GM23338 (cell line): ENCODE measurements around the gene PCDHB13. TPM values are rescaled to one million over a fixed set of nuclear protein-coding genes. Genes with fewer than 3 reads are reported as not detected.
"Not testable (repeated sequence)": the region's sequence is repeated elsewhere in the genome, so short reads cannot be mapped to it uniquely, and the experiment has no call there.

Source experiments
- ATAC-seq: fragments of 200-7000 bp; cut with Tn5 transposase; 3 replicates; pipeline ENCODE4 v1.9.1; 2020
- DNase-seq: peaks from one replicate; pipeline ENCODE4 v3.0.0-alpha.2; 2015; ENCODE audit warnings: low spot score
- H2AFZ ChIP-seq: fragments of 200-600 bp; sonication (generic); 2 replicates; pipeline ENCODE4 v1.8.0; 2016; ENCODE audit warnings: antibody characterized with exemption, mild to moderate bottlenecking, moderate library complexity
- H3F3A ChIP-seq: fragments of 200-600 bp; sonication (generic); replicated peaks from 2 replicates; pipeline ENCODE4 v1.8.0; 2017; ENCODE audit warnings: antibody characterized with exemption, mixed run types, low read depth
- H3K27ac ChIP-seq: fragments of 200-600 bp; sonication (generic); 2 replicates; pipeline ENCODE4 v1.6.1; 2016; ENCODE audit warnings: low read depth
- H3K27me3 ChIP-seq: fragments of 200-600 bp; sonication (generic); 2 replicates; pipeline ENCODE4 v1.8.0; 2016; ENCODE audit warnings: mild to moderate bottlenecking, mixed run types, moderate library complexity; ENCODE audit not compliant: insufficient read depth
- H3K36me3 ChIP-seq: fragments of 200-600 bp; sonication (generic); 2 replicates; pipeline ENCODE4 v1.8.0; 2016; ENCODE audit warnings: mild to moderate bottlenecking; ENCODE audit not compliant: insufficient read depth
- H3K4me1 ChIP-seq: fragments of 200-600 bp; sonication (generic); 2 replicates; pipeline ENCODE4 v1.8.0; 2016; ENCODE audit warnings: mild to moderate bottlenecking, moderate library complexity; ENCODE audit not compliant: insufficient read depth
- H3K4me2 ChIP-seq: fragments of 200-600 bp; sonication (generic); 2 replicates; pipeline ENCODE4 v1.7.1; 2017; ENCODE audit warnings: mixed run types
- H3K4me3 ChIP-seq: fragments of 200-600 bp; sonication (generic); 2 replicates; pipeline ENCODE4 v1.6.1; 2016; ENCODE audit warnings: mixed run types
- H3K79me2 ChIP-seq: fragments of 200-600 bp; sonication (generic); replicated peaks from 2 replicates; pipeline ENCODE4 v1.8.0; 2017; ENCODE audit warnings: mild to moderate bottlenecking; ENCODE audit not compliant: insufficient read depth
- H3K9me2 ChIP-seq: fragments of 200-600 bp; sonication (generic); 2 replicates; pipeline ENCODE4 v1.8.0; 2017; ENCODE audit not compliant: insufficient read depth
- H4K20me1 ChIP-seq: fragments of 200-600 bp; sonication (generic); replicated peaks from 2 replicates; pipeline ENCODE4 v1.8.0; 2017; ENCODE audit warnings: mild to moderate bottlenecking; ENCODE audit not compliant: insufficient read depth
- H3K27ac Mint-ChIP-seq: 2 replicates; pipeline ENCODE4 v1.8.0; 2020; ENCODE audit warnings: inconsistent platforms, mild to moderate bottlenecking, moderate library complexity, mixed read lengths
- H3K27me3 Mint-ChIP-seq: 3 replicates; pipeline ENCODE4 v1.8.0; 2022; ENCODE audit warnings: low read depth, mild to moderate bottlenecking, moderate library complexity, mixed read lengths, inconsistent platforms; ENCODE audit not compliant: insufficient read depth, poor library complexity
- H3K36me3 Mint-ChIP-seq: 3 replicates; pipeline ENCODE4 v1.8.0; 2021; ENCODE audit warnings: low read depth, mild to moderate bottlenecking, inconsistent platforms, moderate library complexity, mixed read lengths
- H3K4me1 Mint-ChIP-seq: 3 replicates; pipeline ENCODE4 v1.8.0; 2020; ENCODE audit warnings: mild to moderate bottlenecking, inconsistent platforms, mixed read lengths
- H3K4me3 Mint-ChIP-seq: 3 replicates; pipeline ENCODE4 v1.8.0; 2021; ENCODE audit warnings: moderate library complexity, mild to moderate bottlenecking, inconsistent platforms, mixed read lengths
- H3K9me3 Mint-ChIP-seq: 3 replicates; pipeline ENCODE4 v1.8.0; 2020; ENCODE audit warnings: moderate library complexity, mild to moderate bottlenecking, inconsistent platforms, mixed read lengths
- CREB1 ChIP-seq: fragments of 250-450 bp; sonication (Bioruptor Pico); IDR thresholded peaks from 2 replicates; pipeline ENCODE4 v1.5.0; 2020; ENCODE audit warnings: low read depth, mild to moderate bottlenecking, moderate library complexity
- EZH2 ChIP-seq: fragments of 200-600 bp; sonication (generic); IDR thresholded peaks from one replicate; pipeline ENCODE4 v1.8.0; 2017; ENCODE audit warnings: antibody characterized with exemption, mild to moderate bottlenecking, low read depth; ENCODE audit not compliant: unreplicated experiment
- EZH2phosphoT487 ChIP-seq: fragments of 200-600 bp; sonication (generic); IDR thresholded peaks from one replicate; pipeline ENCODE4 v1.8.1; 2018; ENCODE audit warnings: antibody characterized with exemption; ENCODE audit not compliant: unreplicated experiment
- JUNB ChIP-seq: IDR thresholded peaks from one replicate; pipeline ENCODE4 v1.6.1; 2016; ENCODE audit warnings: antibody characterized with exemption; ENCODE audit not compliant: unreplicated experiment
- NANOG ChIP-seq: IDR thresholded peaks from 2 replicates; pipeline ENCODE4 v1.6.1; 2016; ENCODE audit warnings: antibody characterized with exemption, borderline replicate concordance
- POLR2AphosphoS5 ChIP-seq: IDR thresholded peaks from 2 replicates; pipeline ENCODE4 v1.6.1; 2016; ENCODE audit warnings: antibody characterized with exemption, low read depth
- STAT1 ChIP-seq: IDR thresholded peaks from one replicate; pipeline ENCODE4 v1.6.1; 2016; ENCODE audit warnings: antibody characterized with exemption; ENCODE audit not compliant: unreplicated experiment
- ZNF114 ChIP-seq: fragments of 250-450 bp; sonication (Bioruptor Pico); IDR thresholded peaks from 2 replicates; pipeline ENCODE4 v1.5.0; 2020; ENCODE audit warnings: mild to moderate bottlenecking, moderate library complexity
- ZNF331 ChIP-seq: fragments of 250-450 bp; sonication (Bioruptor Pico); IDR thresholded peaks from 2 replicates; pipeline ENCODE4 v1.5.0; 2020; ENCODE audit warnings: low read depth, mild to moderate bottlenecking, moderate library complexity
- polyA plus RNA-seq: library from polyadenylated mRNA; unstranded; fragments of >200 nt; fragmentation: Nextera tagmentation; extraction: Ambion mirVana; gene quantifications from 2 replicates; pipeline ENCODE4 v1.2.1, GENCODE V29; 2016
- total RNA-seq: library from RNA; depleted of rRNA; stranded (reverse); fragments of >200 nt; shearing (Covaris generic); gene quantifications from 2 replicates; pipeline ENCODE4 v1.2.3, GENCODE V29; 2014
- TF ChIP-seq, protein P1 (sequence below): fragments of 250-450 bp; sonication (Bioruptor Pico); IDR thresholded peaks from 2 replicates; pipeline ENCODE4 v1.5.0; 2020; ENCODE audit warnings: mild to moderate bottlenecking, moderate library complexity
- TF ChIP-seq, protein P2 (sequence below), 2 experiments: fragments of 200-600 bp in 1 of 2; sonication (generic) in 1 of 2; conservative IDR thresholded peaks; 2 replicates each; pipeline versions ENCODE4 v1.5.1 to v1.6.1; 2016 to 2017; ENCODE audit warnings: antibody characterized with exemption in 2 of 2, low read depth in 2 of 2, mild to moderate bottlenecking in 2 of 2, moderate library complexity in 1 of 2
- TF ChIP-seq, protein P3 (sequence below): IDR thresholded peaks from 2 replicates; pipeline ENCODE4 v1.6.1; 2016; ENCODE audit warnings: antibody characterized with exemption

Gene PCDHB13
- total and polyA plus RNA-seq, 2 experiments from 2014 or later, result 1.1 to 3.5 TPM

DNA sequence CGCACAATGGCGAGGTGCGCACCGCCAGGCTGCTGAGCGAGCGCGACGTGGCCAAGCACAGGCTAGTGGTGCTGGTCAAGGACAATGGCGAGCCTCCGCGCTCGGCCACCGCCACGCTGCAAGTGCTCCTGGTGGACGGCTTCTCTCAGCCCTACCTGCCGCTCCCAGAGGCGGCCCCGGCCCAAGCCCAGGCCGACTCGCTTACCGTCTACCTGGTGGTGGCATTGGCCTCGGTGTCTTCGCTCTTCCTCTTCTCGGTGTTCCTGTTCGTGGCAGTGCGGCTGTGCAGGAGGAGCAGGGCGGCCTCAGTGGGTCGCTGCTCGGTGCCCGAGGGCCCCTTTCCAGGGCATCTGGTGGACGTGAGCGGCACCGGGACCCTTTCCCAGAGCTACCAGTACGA lies 33.7 kb downstream of the PCDHB13 start:
- not testable (repeated sequence) for H3K27ac Mint-ChIP-seq, DNase-seq, H3K9me2 ChIP-seq, H3K36me3 ChIP-seq, ATAC-seq, H3K4me3 ChIP-seq, H2AFZ ChIP-seq, H3K4me1 Mint-ChIP-seq, H3K4me3 Mint-ChIP-seq, H3K27me3 Mint-ChIP-seq, H3K4me2 ChIP-seq, H3K79me2 ChIP-seq, H4K20me1 ChIP-seq, H3K27ac ChIP-seq, H3F3A ChIP-seq, H3K27me3 ChIP-seq
- Mint-ChIP-seq H3K9me3 (peaks cover 74% of the 10 kb centered on the region), H3K36me3 (peaks cover 53% of the 10 kb centered on the region)
- peaks cover 19% of the 10 kb centered on the region for H3K4me1 ChIP-seq

DNA sequence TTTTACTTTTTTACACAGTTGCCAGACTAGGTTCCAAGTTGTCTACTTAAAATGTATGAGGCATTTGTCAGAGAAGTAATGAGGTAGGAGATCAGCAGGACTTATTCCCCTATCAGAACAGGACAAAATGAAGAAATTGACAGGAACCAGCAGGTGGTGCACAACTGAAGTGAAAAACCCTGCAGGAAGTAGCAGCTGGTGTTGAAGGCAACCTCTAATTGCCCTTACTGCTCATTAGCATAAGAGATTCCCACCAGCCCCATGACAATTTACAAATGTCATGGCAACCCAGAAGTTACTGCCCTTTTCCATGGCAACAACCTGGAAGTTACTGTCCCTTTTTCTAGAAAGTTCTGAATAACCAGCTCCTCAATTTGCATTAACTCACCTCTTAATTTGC lies 36.9 kb downstream of the PCDHB13 start:
- Mint-ChIP-seq H3K27me3 (peaks cover 4% of the 10 kb centered on the region), H3K4me1 (peaks cover 1% of the 10 kb centered on the region; the same call in 2 of the 3 replicates), H3K27ac (no peak overlapping the region), H3K36me3 (peaks cover 58% of the 10 kb centered on the region), H3K4me3 (no peak overlapping the region), H3K9me3 (peaks cover 86% of the 10 kb centered on the region)
- no peak overlapping the region for H3K27ac ChIP-seq
- DNase-seq, result peak; percentile 48
- no peak for ATAC-seq
- no peak overlapping the region for H3K4me3 ChIP-seq
- H3K4me2 ChIP-seq, result no peak overlapping the region
- no peaks in the 10 kb centered on the region for H4K20me1 ChIP-seq
- no peak overlapping the region for H2AFZ ChIP-seq
- 0 out of 2 replicates have a peak, but pooled peaks cover 4% of the 10 kb centered on the region for H3K36me3 ChIP-seq
- H3K27me3 ChIP-seq, result no peaks in the 10 kb centered on the region
- peaks cover 4% of the 10 kb centered on the region; the same call in 1 of the 2 replicates for H3K9me2 ChIP-seq
- H3F3A ChIP-seq, result 0 out of 2 replicates have a peak, but pooled peaks cover 2% of the 10 kb centered on the region
- H3K79me2 ChIP-seq, result no peaks in the 10 kb centered on the region
- peaks cover 19% of the 10 kb centered on the region for H3K4me1 ChIP-seq
- TF ChIP-seq ZNF331 (CRISPR knock-in tag), result no peak
- TF ChIP-seq ZNF114 (CRISPR knock-in tag), result no peak
- 0 out of 2 replicates have a peak, but pooled peaks have one; percentile 8 for TF ChIP-seq NANOG
- no peak for TF ChIP-seq EZH2phosphoT487
- TF ChIP-seq POLR2AphosphoS5, result no peak
- TF ChIP-seq, protein P1, sequence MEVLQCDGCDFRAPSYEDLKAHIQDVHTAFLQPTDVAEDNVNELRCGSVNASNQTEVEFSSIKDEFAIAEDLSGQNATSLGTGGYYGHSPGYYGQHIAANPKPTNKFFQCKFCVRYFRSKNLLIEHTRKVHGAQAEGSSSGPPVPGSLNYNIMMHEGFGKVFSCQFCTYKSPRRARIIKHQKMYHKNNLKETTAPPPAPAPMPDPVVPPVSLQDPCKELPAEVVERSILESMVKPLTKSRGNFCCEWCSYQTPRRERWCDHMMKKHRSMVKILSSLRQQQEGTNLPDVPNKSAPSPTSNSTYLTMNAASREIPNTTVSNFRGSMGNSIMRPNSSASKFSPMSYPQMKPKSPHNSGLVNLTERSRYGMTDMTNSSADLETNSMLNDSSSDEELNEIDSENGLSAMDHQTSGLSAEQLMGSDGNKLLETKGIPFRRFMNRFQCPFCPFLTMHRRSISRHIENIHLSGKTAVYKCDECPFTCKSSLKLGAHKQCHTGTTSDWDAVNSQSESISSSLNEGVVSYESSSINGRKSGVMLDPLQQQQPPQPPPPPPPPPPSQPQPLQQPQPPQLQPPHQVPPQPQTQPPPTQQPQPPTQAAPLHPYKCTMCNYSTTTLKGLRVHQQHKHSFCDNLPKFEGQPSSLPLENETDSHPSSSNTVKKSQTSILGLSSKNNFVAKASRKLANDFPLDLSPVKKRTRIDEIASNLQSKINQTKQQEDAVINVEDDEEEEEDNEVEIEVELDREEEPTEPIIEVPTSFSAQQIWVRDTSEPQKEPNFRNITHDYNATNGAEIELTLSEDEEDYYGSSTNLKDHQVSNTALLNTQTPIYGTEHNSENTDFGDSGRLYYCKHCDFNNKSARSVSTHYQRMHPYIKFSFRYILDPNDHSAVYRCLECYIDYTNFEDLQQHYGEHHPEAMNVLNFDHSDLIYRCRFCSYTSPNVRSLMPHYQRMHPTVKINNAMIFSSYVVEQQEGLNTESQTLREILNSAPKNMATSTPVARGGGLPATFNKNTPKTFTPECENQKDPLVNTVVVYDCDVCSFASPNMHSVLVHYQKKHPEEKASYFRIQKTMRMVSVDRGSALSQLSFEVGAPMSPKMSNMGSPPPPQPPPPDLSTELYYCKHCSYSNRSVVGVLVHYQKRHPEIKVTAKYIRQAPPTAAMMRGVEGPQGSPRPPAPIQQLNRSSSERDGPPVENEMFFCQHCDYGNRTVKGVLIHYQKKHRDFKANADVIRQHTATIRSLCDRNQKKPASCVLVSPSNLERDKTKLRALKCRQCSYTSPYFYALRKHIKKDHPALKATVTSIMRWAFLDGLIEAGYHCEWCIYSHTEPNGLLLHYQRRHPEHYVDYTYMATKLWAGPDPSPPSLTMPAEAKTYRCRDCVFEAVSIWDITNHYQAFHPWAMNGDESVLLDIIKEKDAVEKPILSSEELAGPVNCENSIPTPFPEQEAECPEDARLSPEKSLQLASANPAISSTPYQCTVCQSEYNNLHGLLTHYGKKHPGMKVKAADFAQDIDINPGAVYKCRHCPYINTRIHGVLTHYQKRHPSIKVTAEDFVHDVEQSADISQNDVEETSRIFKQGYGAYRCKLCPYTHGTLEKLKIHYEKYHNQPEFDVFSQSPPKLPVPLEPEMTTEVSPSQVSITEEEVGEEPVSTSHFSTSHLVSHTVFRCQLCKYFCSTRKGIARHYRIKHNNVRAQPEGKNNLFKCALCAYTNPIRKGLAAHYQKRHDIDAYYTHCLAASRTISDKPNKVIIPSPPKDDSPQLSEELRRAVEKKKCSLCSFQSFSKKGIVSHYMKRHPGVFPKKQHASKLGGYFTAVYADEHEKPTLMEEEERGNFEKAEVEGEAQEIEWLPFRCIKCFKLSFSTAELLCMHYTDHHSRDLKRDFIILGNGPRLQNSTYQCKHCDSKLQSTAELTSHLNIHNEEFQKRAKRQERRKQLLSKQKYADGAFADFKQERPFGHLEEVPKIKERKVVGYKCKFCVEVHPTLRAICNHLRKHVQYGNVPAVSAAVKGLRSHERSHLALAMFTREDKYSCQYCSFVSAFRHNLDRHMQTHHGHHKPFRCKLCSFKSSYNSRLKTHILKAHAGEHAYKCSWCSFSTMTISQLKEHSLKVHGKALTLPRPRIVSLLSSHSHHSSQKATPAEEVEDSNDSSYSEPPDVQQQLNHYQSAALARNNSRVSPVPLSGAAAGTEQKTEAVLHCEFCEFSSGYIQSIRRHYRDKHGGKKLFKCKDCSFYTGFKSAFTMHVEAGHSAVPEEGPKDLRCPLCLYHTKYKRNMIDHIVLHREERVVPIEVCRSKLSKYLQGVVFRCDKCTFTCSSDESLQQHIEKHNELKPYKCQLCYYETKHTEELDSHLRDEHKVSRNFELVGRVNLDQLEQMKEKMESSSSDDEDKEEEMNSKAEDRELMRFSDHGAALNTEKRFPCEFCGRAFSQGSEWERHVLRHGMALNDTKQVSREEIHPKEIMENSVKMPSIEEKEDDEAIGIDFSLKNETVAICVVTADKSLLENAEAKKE (CRISPR knock-in tag), result no peak
- no peak for TF ChIP-seq JUNB
- TF ChIP-seq STAT1, result no peak
- TF ChIP-seq, protein P2, sequence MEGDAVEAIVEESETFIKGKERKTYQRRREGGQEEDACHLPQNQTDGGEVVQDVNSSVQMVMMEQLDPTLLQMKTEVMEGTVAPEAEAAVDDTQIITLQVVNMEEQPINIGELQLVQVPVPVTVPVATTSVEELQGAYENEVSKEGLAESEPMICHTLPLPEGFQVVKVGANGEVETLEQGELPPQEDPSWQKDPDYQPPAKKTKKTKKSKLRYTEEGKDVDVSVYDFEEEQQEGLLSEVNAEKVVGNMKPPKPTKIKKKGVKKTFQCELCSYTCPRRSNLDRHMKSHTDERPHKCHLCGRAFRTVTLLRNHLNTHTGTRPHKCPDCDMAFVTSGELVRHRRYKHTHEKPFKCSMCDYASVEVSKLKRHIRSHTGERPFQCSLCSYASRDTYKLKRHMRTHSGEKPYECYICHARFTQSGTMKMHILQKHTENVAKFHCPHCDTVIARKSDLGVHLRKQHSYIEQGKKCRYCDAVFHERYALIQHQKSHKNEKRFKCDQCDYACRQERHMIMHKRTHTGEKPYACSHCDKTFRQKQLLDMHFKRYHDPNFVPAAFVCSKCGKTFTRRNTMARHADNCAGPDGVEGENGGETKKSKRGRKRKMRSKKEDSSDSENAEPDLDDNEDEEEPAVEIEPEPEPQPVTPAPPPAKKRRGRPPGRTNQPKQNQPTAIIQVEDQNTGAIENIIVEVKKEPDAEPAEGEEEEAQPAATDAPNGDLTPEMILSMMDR (conservative IDR thresholded peaks at IDR 0.05; ENCODE audit: low read depth in 2 of 2), result peak; percentile 22 to 30; a peak in 3 of 4 replicates
- TF ChIP-seq, protein P3, sequence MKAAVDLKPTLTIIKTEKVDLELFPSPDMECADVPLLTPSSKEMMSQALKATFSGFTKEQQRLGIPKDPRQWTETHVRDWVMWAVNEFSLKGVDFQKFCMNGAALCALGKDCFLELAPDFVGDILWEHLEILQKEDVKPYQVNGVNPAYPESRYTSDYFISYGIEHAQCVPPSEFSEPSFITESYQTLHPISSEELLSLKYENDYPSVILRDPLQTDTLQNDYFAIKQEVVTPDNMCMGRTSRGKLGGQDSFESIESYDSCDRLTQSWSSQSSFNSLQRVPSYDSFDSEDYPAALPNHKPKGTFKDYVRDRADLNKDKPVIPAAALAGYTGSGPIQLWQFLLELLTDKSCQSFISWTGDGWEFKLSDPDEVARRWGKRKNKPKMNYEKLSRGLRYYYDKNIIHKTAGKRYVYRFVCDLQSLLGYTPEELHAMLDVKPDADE, result no peak
- no peak for TF ChIP-seq CREB1 (CRISPR knock-in tag)
- no peak for TF ChIP-seq EZH2
